Measurements from ENCODE around the gene SNURF. TPM values are rescaled to one million over a fixed set of nuclear protein-coding genes. Genes with fewer than 3 reads are reported as not detected.
"Not testable (repeated sequence)": the region's sequence is repeated elsewhere in the genome, so short reads cannot be mapped to it uniquely, and the experiment has no call there.

SNURF gene
- polyA plus RNA-seq, 3 donors, result 24.1 to 47.9 (median 39.6) TPM

DNA sequence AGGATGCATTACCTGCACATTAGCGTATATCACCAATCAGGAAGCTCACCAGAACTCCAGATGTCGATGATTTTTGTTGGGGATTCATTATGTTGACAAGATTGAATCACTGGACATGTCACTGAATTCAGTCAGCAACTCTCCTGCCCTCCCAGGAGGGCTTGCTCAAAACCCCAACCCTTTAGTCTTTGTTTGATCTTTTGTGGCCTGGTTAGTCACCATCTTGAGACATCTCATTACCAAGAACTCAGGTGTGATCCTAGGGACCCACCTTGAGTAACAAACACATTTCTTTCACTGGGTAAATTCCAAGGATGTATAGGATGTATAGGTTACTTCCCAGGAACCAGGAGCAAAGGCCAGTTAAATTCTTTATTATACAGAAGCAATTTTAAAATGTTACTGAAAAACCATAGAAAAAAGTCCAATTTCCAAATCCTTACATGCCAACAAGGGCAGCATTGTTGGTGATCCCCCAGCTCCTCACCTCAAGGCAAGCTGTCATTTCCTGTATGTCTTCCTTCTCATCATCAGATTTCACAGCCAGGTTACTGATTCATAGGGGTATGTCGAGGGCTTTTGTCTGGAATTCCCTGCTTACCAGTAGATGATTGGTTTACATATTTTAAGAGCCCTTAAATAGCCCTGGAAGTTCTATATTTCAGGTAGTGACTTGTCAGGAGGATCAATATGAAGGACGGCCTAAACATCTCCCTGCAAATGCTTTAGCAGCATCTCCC, 11.7 kb downstream of the SNURF start:
- no peak for DNase-seq (ENCODE audit: low read depth in 3 of 3, low spot score in 2 of 3)

DNA sequence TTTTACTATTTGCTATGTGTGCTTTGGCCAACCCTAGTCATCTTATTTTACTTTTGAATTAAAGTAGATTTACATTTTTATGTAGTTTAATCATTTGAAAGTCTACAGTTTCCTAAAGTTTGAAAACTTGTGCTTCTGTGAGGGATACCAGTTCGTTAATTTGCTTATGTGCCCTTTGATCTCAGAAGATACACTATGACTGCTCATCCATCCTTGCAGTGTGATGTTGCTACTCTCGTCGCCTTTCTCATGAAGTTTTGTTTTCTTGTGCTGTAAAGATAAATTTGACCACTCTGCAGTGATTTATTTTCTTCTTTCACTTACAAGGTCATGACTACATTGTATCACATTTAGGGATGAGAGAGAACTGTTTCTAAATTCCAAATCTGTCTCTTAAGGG, 16.3 kb downstream of the SNURF start:
- DNase-seq (ENCODE audit: low read depth in 3 of 3, low spot score in 2 of 3), result no peak

DNA sequence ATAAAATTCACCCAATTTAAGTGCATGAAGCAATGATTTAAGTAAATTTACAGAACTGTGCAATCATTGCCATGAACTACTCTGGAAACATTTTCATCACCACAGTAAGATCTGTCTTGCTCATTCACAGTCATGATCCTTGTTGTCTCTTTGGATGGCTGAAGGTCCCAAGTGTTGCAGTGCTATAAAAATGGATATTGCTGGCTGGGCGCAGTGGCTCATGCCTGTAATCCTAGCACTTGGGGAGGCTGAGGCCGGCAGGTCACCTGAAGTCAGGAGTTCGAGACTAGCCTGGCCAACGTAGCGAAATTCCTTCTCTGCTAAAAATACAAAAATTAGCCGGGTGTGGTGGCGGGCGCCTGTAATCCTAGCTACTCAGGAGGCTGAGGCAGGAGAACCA, 17.0 kb downstream of the SNURF start:
- no peak for DNase-seq (ENCODE audit: low read depth in 3 of 3, low spot score in 2 of 3)

DNA sequence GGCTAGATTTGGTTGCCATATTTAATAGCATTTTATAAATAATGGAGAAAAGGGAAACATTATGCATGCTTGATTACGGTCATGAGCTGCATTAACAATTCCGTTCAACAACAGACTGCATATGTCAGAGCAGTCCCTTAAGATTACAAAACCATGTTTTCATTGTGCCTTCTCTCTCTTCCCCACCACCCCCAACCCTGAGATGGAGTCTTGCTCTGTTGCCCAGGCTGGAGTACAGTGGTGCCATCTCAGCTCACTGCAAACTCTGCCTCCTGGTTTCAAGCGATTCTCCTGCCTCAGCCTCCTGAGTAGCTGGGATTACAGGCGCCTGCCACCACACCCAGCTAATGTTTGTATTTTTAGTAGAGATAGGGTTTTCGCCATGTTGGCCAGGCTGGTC, 17.9 kb downstream of the SNURF start:
- not testable (repeated sequence) for DNase-seq (ENCODE audit: low read depth in 3 of 3, low spot score in 2 of 3)

DNA sequence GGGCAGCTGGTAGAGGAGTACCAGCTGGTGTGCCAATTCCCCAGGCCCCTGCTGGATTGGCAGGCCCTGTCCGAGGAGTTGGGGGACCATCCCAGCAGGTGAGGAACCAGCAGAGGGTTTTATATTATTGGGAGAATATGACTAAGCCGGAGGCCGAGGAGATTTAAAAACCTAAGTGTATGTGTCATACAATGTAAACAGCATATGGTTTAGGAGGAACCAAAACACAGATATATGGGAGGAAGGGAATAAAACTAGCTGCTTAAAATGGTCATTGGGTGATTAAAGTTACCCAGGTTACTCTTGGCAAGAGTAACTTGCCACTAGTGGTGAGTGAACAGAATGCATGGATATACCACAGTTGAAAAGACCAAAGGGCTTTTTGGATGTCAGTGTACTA, 22.1 kb downstream of the SNURF start:
- no peak for DNase-seq (ENCODE audit: low read depth in 3 of 3, low spot score in 2 of 3)

DNA sequence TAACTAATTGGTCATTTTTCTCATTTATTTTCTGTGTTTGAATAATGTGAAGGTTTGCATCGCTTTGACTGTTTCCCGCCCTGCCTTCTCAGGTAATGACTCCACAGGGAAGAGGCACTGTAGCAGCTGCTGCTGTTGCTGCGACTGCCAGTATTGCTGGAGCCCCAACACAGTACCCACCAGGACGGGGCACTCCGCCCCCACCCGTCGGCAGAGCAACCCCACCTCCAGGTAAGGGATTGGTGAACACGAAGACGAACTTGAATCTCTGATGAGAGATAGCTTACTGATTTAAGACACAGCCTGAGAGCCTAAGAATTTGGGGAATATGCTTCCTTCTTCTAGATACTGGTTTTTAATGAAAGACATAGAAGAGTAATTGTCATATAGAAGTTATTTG, 22.9 kb downstream of the SNURF start:
- DNase-seq (ENCODE audit: low read depth in 3 of 3, low spot score in 2 of 3), result no peak

DNA sequence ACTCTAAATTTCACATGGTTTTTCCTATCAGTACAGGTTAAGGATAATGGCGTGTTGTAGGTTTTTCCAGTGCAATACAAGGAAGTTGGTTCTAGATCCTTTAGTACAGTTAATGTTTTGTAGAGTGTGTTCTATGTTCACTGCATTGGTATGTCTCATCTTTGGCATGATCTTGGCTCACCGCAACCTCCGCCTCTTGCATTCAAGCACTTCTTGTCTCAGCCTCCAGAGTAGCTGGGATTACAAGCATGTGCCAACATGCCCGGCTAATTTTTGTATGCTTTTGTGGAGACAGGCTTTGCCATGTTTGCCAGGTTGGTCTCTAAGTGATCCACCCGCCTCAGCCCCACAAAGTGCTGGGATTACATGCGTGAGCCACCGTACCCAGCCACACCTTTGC, 30.4 kb downstream of the SNURF start:
- no peak for DNase-seq (ENCODE audit: low read depth in 3 of 3, low spot score in 2 of 3)

DNA sequence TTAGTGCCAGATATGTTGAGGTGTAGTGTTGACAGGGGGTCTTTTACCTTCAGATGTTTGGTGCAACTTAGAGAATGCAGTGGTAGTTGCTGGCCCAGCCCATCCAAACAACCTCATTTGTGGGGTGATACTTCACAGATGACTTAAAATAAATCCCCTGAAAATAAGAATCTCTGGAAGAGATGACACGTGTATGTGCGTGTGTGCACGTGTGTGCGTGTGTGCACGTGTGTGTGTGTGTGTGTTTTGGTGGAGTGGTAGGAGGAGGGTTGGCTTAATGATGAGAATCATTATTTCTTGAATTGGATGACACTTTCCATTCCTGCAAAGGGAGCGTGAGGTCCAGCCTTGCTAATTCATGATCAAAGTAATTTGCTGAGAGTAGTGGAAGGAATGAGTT, 31.9 kb downstream of the SNURF start:
- no peak for DNase-seq (ENCODE audit: low read depth in 3 of 3, low spot score in 2 of 3)

Other genes starting within 250 kb of the SNURF start
- 100 to 1,000 TPM; 246 to 272 (median 267) TPM for gene SNRPN, start within 50 bp of the SNURF start, polyA plus RNA-seq (ENCODE audit: insufficient read length in 3 of 3)